H9 (cell line): ENCODE results near the gene VEGFC. TPM values are rescaled to one million over a fixed set of nuclear protein-coding genes. Genes with fewer than 3 reads are reported as not detected.

Experiments used
- DNase-seq: peaks from one replicate; pipeline ENCODE4 v3.0.0-alpha.2; 2017
- H2AFZ ChIP-seq: one replicate; pipeline ENCODE4 v1.6.1; 2013; ENCODE audit warnings: mild to moderate bottlenecking, low read length, control low read depth, moderate library complexity
- H2AK5ac ChIP-seq: 2 replicates; pipeline ENCODE4 v1.6.1; 2013; ENCODE audit warnings: low read length, control low read depth, mixed read lengths; ENCODE audit not compliant: insufficient read length
- H2BK120ac ChIP-seq: one replicate; pipeline ENCODE4 v1.6.1; 2013; ENCODE audit warnings: low read depth, mild to moderate bottlenecking, low read length, control low read depth, inconsistent platforms; ENCODE audit not compliant: poor library complexity, severe bottlenecking
- H2BK12ac ChIP-seq: 2 replicates; pipeline ENCODE4 v1.6.1; 2013; ENCODE audit warnings: low read length, control low read depth, mixed read lengths, low read depth; ENCODE audit not compliant: insufficient read length
- H2BK15ac ChIP-seq: 2 replicates; pipeline ENCODE4 v1.6.1; 2013; ENCODE audit warnings: low read depth, low read length, control low read depth
- H2BK20ac ChIP-seq: one replicate; pipeline ENCODE4 v1.6.1; 2013; ENCODE audit warnings: low read depth, mild to moderate bottlenecking, low read length, control low read depth, inconsistent platforms; ENCODE audit not compliant: poor library complexity, severe bottlenecking
- H2BK5ac ChIP-seq: 2 replicates; pipeline ENCODE4 v1.6.1; 2013; ENCODE audit warnings: low read length, control low read depth, mixed read lengths; ENCODE audit not compliant: insufficient read length
- H3K14ac ChIP-seq: 2 replicates; pipeline ENCODE4 v1.6.1; 2013; ENCODE audit warnings: low read length, control low read depth; ENCODE audit not compliant: insufficient read depth
- H3K18ac ChIP-seq: 2 replicates; pipeline ENCODE4 v1.6.1; 2013; ENCODE audit warnings: low read depth, mild to moderate bottlenecking, mixed read lengths, low read length, control low read depth; ENCODE audit not compliant: insufficient read length
- H3K23ac ChIP-seq: 2 replicates; pipeline ENCODE4 v1.6.1; 2013; ENCODE audit warnings: low read length, control low read depth, mixed read lengths, low read depth; ENCODE audit not compliant: insufficient read length
- H3K23me2 ChIP-seq: 2 replicates; pipeline ENCODE4 v1.6.1; 2013; ENCODE audit warnings: low read depth, mild to moderate bottlenecking, mixed read lengths, low read length, control low read depth; ENCODE audit not compliant: insufficient read length, poor library complexity, severe bottlenecking
- H3K27ac ChIP-seq: 2 replicates; pipeline ENCODE4 v1.5.1; 2013; ENCODE audit warnings: low read length, control low read depth, mixed read lengths, low read depth; ENCODE audit not compliant: insufficient read length
- H3K27me3 ChIP-seq: 2 replicates; pipeline ENCODE4 v1.6.1; 2013; ENCODE audit warnings: low read length, control low read depth, inconsistent platforms; ENCODE audit not compliant: insufficient read depth
- H3K4ac ChIP-seq: 2 replicates; pipeline ENCODE4 v1.6.1; 2013; ENCODE audit warnings: low read depth, mild to moderate bottlenecking, control low read depth, inconsistent platforms, low read length, moderate library complexity
- H3K4me1 ChIP-seq: 2 replicates; pipeline ENCODE4 v1.6.1; 2013; ENCODE audit warnings: low read length, control low read depth, inconsistent platforms; ENCODE audit not compliant: insufficient read depth
- H3K4me2 ChIP-seq: 2 replicates; pipeline ENCODE4 v1.6.1; 2013; ENCODE audit warnings: low read length, control low read depth, mixed read lengths; ENCODE audit not compliant: insufficient read length, insufficient read depth
- H3K56ac ChIP-seq: 2 replicates; pipeline ENCODE4 v1.6.1; 2013; ENCODE audit warnings: low read depth, mild to moderate bottlenecking, mixed read lengths, low read length, control low read depth; ENCODE audit not compliant: insufficient read length
- H3K79me1 ChIP-seq: 2 replicates; pipeline ENCODE4 v1.6.1; 2013; ENCODE audit warnings: low read depth, mild to moderate bottlenecking, moderate library complexity, low read length, control low read depth, inconsistent platforms; ENCODE audit not compliant: insufficient read depth, poor library complexity, severe bottlenecking
- H3K79me2 ChIP-seq: 2 replicates; pipeline ENCODE4 v1.6.1; 2013; ENCODE audit warnings: low read length, control low read depth, inconsistent platforms; ENCODE audit not compliant: insufficient read depth
- H3K9ac ChIP-seq: 2 replicates; pipeline ENCODE4 v1.6.1; 2013; ENCODE audit warnings: low read length, control low read depth, mixed read lengths; ENCODE audit not compliant: insufficient read length; ENCODE audit errors: extremely low read depth
- H3K9me3 ChIP-seq: one replicate; pipeline ENCODE4 v1.6.1; 2013; ENCODE audit warnings: low read depth, low read length, inconsistent platforms; ENCODE audit not compliant: control insufficient read depth
- H3T11ph ChIP-seq: one replicate; pipeline ENCODE4 v1.6.1; 2013; ENCODE audit warnings: mild to moderate bottlenecking, low read length, control low read depth, inconsistent platforms
- H4K20me1 ChIP-seq: one replicate; pipeline ENCODE4 v1.6.1; 2013; ENCODE audit not compliant: control insufficient read depth, insufficient read length, insufficient read depth
- H4K5ac ChIP-seq: 2 replicates; pipeline ENCODE4 v1.6.1; 2013; ENCODE audit warnings: low read depth, mild to moderate bottlenecking, mixed read lengths, low read length, control low read depth; ENCODE audit not compliant: insufficient read length
- H4K8ac ChIP-seq: replicated peaks from 2 replicates; pipeline ENCODE4 v1.6.1; 2013; ENCODE audit warnings: low read length, control low read depth, mixed read lengths, low read depth; ENCODE audit not compliant: insufficient read length
- H4K91ac ChIP-seq: 2 replicates; pipeline ENCODE4 v1.6.1; 2013; ENCODE audit warnings: low read depth, mild to moderate bottlenecking, moderate library complexity, mixed read lengths, low read length, control low read depth; ENCODE audit not compliant: insufficient read length
- H3K27ac Mint-ChIP-seq, 3 experiments: 2 replicates in 2 of 3; 3 replicates in 1 of 3; pipeline ENCODE4 v1.8.0; 2020 to 2021; ENCODE audit warnings: mixed read lengths in 3 of 3, mild to moderate bottlenecking in 1 of 3, moderate library complexity in 1 of 3
- H3K27me3 Mint-ChIP-seq: 2 replicates; pipeline ENCODE4 v1.8.0; 2021; ENCODE audit warnings: low read depth, mild to moderate bottlenecking, moderate library complexity, mixed read lengths
- H3K36me3 Mint-ChIP-seq, 3 experiments: 2 replicates in 2 of 3; 3 replicates in 1 of 3; pipeline ENCODE4 v1.8.0; 2020 to 2021; ENCODE audit warnings: low read depth in 3 of 3, mixed read lengths in 3 of 3; ENCODE audit not compliant: insufficient read depth in 1 of 3
- H3K4me1 Mint-ChIP-seq, 2 experiments: 2 replicates each; pipeline ENCODE4 v1.8.0; 2020; ENCODE audit warnings: mixed read lengths in 2 of 2
- H3K4me3 Mint-ChIP-seq, 2 experiments: 2 replicates in 1 of 2; 3 replicates in 1 of 2; pipeline ENCODE4 v1.8.0; 2020 to 2021; ENCODE audit warnings: mild to moderate bottlenecking in 2 of 2, mixed read lengths in 2 of 2, moderate library complexity in 1 of 2
- H3K9me3 Mint-ChIP-seq, 2 experiments: 2 replicates in 1 of 2; 3 replicates in 1 of 2; pipeline ENCODE4 v1.8.0; 2020; ENCODE audit warnings: mild to moderate bottlenecking in 2 of 2, mixed read lengths in 2 of 2, moderate library complexity in 1 of 2
- CTCF ChIP-seq: fragments of 200-600 bp; sonication (generic); conservative IDR thresholded peaks from 3 replicates; pipeline ENCODE4 v1.8.0; 2021; ENCODE audit warnings: antibody characterized with exemption, mild to moderate bottlenecking
- WGBS: extraction: QIAGEN DNeasy Blood & Tissue Kit; methylation state at CpG from one replicate; pipeline ENCODE4 v1.1.7; 2013; ENCODE audit warnings: missing lambda C conversion rate, low lambda C conversion rate, mixed read lengths; ENCODE audit not compliant: insufficient read length; ENCODE audit errors: extremely low coverage; 5-methylcytosine and 5-hydroxymethylcytosine counted together
- total RNA-seq: library from RNA; stranded (reverse); gene quantifications from 2 replicates; pipeline ENCODE4 v1.2.1, GENCODE V29; 2021

Gene VEGFC
- total RNA-seq, 1 experiment from 2014 or later, result 0.46 TPM

DNA sequence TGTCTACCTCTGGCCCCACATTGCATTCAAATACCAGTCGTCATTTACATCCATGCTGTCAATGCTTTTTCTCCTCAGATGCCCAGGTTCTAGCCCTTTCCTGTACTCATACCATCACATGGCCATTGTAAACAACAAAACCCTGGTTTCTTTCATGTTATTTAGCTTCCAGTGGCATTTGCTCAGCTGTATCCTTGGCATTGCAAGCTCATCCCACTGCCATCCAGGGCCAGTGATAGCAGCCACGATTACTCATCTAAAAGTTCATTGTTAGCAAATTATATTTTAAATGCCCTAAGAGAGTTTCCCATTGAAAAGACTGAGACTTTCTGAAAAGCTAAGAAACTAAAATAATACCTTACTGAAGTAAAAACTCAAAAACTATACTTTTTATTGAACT lies 34.0 kb downstream of the VEGFC start:
- Histone ChIP-seq H3K27ac (no peak overlapping the region), H2BK15ac (no peak overlapping the region), H3K4me2 (no peak overlapping the region), H3K9me3 (no peaks in the 10 kb centered on the region), H4K91ac (no peak overlapping the region), H3K23ac (no peak overlapping the region), H2BK20ac (no peak overlapping the region), H2AFZ (no peak overlapping the region), H3K56ac (no peak overlapping the region), H3K14ac (no peak overlapping the region), H3K9ac (no peak overlapping the region), H4K20me1 (no peaks in the 10 kb centered on the region), H2AK5ac (no peak overlapping the region), H3K79me1 (no peaks in the 10 kb centered on the region), H3K27me3 (no peaks in the 10 kb centered on the region), H3K23me2 (no peaks in the 10 kb centered on the region), H2BK120ac (no peak overlapping the region), H3K4me1 (no peaks in the 10 kb centered on the region; the same call in 1 of the 2 replicates), H2BK5ac (no peak overlapping the region), H4K8ac (no peak overlapping the region), H3K4ac (no peak overlapping the region), H3K18ac (no peak overlapping the region), H3T11ph (no peak overlapping the region), H3K79me2 (no peaks in the 10 kb centered on the region), H4K5ac (no peak overlapping the region), H2BK12ac (no peak overlapping the region)
- Mint-ChIP-seq H3K4me3 (no peak overlapping the region), H3K36me3 (no peaks in the 10 kb centered on the region), H3K4me1 (no peaks in the 10 kb centered on the region), H3K27me3 (no peaks in the 10 kb centered on the region), H3K9me3 (no peaks in the 10 kb centered on the region), H3K27ac (no peak overlapping the region)
- TF ChIP-seq CTCF, result no peak
- DNase-seq, result no peak
- WGBS, result no CpG with 5 or more reads among the region's 2 CpGs
